Inflammatory macrophage treated with lipopolysaccharide for 4 hours (primary cell): ENCODE results near the gene PASK.
"Not testable (repeated sequence)": the region's sequence is repeated elsewhere in the genome, so short reads cannot be mapped to it uniquely, and the experiment has no call there.

ENCODE experiments used
- DNase-seq: peaks from one replicate; pipeline ENCODE4 v3.0.0-alpha.2; 2020

PASK gene

GRCh38 chr2:241123816-241124536 lies 25.3 kb downstream of the PASK start:
- no peak for DNase-seq

DNA sequence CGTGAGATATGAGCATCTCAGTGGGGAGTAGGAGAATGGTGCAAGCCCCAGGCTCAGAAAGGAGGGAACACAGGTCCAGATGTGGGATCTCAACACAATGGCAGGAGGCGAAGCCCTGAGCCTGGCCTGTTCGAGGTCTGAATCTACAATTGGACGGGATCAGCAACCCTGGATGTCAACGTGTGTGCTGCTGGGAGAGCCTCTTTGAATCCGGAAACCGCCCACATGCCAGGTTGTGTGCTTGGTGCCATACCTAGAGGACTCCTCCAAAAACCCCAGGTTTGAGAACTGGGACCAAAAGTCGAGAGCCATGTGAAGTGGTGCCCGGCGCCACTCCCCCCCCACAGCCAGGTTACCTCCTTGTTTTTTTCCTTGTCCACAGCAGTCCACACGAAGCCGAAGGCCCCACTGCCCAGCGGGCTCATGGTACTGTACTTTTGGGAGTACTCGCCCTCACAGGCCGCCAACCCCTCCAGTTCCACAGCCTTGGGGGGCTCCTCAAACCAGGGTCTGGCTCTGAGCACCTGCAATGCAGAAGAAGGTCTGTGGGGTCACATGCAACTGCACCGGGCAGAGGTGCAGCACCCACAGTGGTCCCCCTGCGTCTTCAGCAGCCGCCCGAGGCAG lies 26.8 kb downstream of the PASK start:
- DNase-seq, result no peak

- no peak for DNase-seq
Measured at GRCh38 chr2:241121008-241121407, 28.3 kb downstream of the PASK start.

- no peak for DNase-seq
Measured at GRCh38 chr2:241120440-241120839, 28.8 kb downstream of the PASK start.

GRCh38 chr2:241118737-241119505 lies 30.4 kb downstream of the PASK start:
- no peak for DNase-seq

- no peak for DNase-seq
Measured at GRCh38 chr2:241116606-241117560, 32.4 kb downstream of the PASK start.

DNA sequence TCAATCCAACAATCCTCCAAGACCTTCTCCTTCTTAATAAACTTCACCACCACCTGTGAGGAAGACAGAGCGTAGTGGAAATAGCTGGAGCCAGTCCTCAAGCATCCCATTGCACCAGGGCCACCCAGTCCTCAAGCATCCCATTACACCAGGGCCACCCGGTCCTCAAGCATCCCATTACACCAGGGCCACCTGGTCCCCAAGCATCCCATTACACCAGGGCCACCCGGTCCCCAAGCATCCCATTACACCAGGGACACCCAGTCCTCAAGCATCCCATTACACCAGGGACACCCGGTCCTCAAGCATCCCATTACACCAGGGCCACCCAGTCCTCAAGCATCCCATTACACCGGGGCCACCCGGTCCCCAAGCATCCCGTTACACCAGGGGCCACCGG lies 33.9 kb downstream of the PASK start:
- DNase-seq, result no peak

DNA sequence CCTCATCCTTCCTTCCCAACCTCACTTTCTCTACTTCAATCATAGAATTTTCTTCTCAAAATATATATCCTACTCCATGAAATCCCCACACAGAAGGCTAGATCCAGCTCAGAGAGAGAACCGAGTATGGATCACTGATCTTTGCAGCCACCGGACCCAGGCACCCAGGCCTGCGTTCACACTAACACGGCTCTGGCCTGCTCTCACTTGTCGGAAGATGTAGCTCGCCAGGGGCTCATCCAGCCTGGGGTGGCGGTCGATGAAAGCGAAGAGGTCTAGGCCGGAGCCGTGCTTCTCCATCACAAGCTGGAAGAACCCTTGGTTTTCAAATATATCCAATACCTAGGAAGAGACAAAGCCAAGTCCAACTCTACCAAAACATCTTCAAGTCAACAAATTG lies 34.4 kb downstream of the PASK start:
- DNase-seq, result no peak

GRCh38 chr2:241112592-241112991 lies 36.7 kb downstream of the PASK start:
- no peak for DNase-seq

DNA sequence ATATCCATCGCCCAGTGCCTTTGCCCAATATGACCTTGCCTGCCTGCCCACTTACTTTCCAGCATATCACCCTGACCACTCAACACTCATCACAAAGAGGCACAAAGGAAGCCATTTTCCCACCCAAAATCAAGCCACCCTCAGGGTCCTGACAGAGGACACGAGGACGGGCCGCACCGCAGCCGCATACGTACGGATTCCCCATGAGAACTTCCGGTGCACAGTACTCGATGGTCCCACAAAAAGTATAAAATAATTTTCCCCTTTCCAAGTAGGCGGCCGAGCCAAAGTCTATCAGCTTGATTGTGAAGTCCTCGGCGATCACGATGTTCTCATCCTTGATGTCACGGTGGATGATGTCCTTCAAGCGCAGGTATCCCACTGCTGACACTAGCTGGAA lies 37.2 kb downstream of the PASK start:
- DNase-seq, result no peak

- no peak for DNase-seq
Measured at GRCh38 chr2:241111440-241111805, 37.8 kb downstream of the PASK start.

GRCh38 chr2:241110607-241111439 lies 38.4 kb downstream of the PASK start:
- DNase-seq, result no peak

- DNase-seq, result no peak
Measured at GRCh38 chr2:241110089-241110606, 39.1 kb downstream of the PASK start.

DNA sequence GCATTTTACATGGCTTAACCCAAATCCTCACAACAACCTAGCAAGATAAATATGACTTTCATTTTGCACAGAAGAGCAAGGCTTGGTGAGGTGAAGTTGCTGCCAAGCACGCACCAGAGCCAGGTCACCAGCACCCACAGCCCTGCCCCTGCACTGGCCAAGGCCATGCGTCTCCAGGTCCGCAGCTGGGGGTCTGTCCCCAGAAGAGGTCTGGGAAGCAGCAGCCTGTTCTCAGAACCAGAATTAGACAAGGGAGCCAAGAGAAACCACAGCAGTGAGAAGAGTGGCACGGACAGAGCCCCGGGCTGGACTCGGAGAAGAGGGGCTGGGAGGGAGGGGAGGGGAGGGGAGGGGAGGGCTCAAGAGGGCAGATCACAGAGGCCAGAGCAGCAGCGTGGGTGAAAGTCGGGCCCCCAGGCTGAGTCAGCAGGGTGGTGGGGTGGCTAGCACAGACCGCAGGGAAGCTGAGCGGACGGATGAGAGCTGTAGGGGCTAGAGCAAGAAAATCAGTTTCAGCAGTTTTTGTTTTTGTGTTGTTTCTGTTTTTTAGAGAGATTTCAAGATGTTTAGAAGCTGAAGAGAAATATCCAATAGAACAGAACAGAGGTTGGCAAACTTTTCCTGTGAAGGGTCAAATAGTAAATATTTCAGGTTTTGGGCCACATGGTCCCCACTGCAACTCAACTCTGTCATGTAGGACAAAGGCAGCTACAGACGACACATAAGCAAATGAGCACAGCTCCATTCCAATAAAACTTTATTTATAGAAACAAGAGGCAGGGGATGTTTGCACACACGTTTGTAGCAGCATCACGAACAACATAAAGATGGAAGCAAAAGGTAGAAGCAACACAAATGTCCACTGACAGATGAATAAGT lies 39.8 kb downstream of the PASK start:
- DNase-seq, result no peak

DNA sequence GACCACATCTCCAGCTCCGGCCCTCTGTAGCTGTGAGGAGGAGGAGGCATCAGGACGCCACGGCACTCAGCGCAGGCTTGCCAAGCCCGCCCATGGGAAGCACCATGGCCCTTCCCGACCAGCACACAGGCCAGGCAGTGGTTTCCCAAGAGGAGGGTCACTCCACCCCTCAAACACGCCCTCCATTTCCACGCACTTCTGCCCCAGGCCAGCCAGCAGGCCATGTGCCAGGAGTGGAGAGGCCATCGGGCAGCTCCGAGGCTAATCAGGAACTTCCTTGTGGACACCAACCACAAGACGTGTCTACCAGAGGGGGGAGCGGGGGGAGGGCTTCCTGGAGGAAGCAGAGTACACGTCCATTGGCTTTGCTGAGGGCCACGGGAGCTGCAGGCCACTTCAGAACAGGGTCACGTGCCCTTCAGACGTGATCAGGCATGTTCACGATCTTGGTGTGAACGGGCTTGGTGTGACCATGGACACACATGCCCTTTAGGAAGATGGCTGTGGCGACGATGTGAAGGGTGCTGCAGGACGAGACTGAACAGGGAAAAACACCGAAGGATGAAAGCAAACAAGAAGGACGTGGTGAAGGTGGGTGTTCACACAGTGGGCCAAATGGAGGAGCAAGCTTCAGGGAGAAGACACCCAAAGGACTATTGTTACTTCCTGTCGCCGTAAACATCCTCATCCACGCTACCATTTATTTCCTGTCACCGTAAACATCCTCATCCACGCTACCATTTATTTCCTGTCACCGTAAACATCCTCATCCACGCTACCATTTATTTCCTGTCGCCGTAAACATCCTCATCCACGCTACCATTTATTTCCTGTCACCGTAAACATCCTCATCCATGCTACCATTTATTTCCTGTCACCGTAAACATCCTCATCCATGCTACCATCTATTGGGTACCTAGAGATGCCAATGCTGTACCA lies 40.7 kb downstream of the PASK start:
- no peak for DNase-seq

GRCh38 chr2:241107031-241107783 lies 42.1 kb downstream of the PASK start:
- no peak for DNase-seq

- DNase-seq, result no peak
Measured at GRCh38 chr2:241105641-241106040, 43.6 kb downstream of the PASK start.

DNA sequence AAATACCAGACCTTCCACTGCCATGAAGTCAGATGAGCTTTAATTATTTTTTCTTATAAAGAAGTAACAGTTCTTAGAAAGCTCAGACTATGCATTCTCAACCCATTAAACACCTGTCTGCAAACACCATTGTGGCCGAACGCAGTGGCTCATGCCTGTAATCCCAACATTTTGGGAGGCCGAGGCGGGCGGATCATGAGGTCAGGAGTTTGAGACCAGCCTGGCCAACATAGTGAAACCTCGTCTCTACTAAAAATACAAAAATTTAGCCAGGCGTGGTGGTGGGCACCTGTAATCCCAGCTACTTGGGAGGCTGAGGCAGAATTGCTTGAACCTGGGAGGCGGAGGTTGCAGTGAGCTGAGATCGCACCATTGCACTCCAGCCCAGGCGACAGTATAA lies 44.7 kb downstream of the PASK start:
- not testable (repeated sequence) for DNase-seq

GRCh38 chr2:241103176-241103595 lies 46.1 kb downstream of the PASK start:
- no peak for DNase-seq
